Sigmoid colon (tissue), 7 donors: ENCODE data around the gene NKAIN1. TPM values are rescaled to one million over a fixed set of nuclear protein-coding genes. Genes with fewer than 3 reads are reported as not detected.

Experiments used
- DNase-seq: peaks from one replicate; pipeline ENCODE4 v3.0.0-alpha.2; 2019
- H3K27ac ChIP-seq, 4 donors: fragments of 200-600 bp; sonication (generic); one replicate each; pipeline ENCODE4 v1.5.1; 2016 to 2019; ENCODE audit warnings: mild to moderate bottlenecking in 1 of 4
- H3K27me3 ChIP-seq, 3 donors: fragments of 200-600 bp; sonication (generic); one replicate each; pipeline ENCODE4 v1.5.1; 2019; ENCODE audit warnings: mild to moderate bottlenecking in 1 of 3
- H3K36me3 ChIP-seq, 4 donors: fragments of 200-600 bp; sonication (generic); one replicate each; pipeline ENCODE4 v1.5.1; 2016 to 2019
- H3K4me1 ChIP-seq, 4 donors: fragments of 200-600 bp; sonication (generic); one replicate each; pipeline ENCODE4 v1.5.1; 2017 to 2019
- H3K4me3 ChIP-seq, 4 donors: fragments of 200-600 bp; sonication (generic); one replicate each; pipeline ENCODE4 v1.5.1; 2017 to 2019; ENCODE audit warnings: mild to moderate bottlenecking in 2 of 4, moderate library complexity in 1 of 4
- H3K9me3 ChIP-seq, 4 donors: fragments of 200-600 bp in 3 of 4; sonication (generic) in 3 of 4; one replicate each; pipeline versions ENCODE4 v1.5.1 to v1.6.1; 2013 to 2019
- EP300 ChIP-seq, 4 donors: sonication (generic); formaldehyde crosslinking; IDR thresholded peaks; one replicate each; pipeline ENCODE4 v1.6.1; 2017; ENCODE audit warnings: antibody characterized with exemption in 4 of 4
- POLR2A ChIP-seq, 2 donors: fragments of 450-650 bp; IDR thresholded peaks; one replicate each; pipeline ENCODE4 v1.6.1; 2016; ENCODE audit warnings: antibody characterized with exemption in 2 of 2, mild to moderate bottlenecking in 2 of 2, moderate library complexity in 2 of 2
- POLR2AphosphoS5 ChIP-seq, 4 donors: sonication (generic); formaldehyde crosslinking; IDR thresholded peaks; one replicate each; pipeline ENCODE4 v1.6.1; 2017; ENCODE audit warnings: antibody characterized with exemption in 4 of 4
- WGBS, 2 donors: extraction: QIAGEN DNeasy Blood & Tissue Kit; methylation state at CpG; one replicate each; pipeline ENCODE4 v1.1.7; 2013; 5-methylcytosine and 5-hydroxymethylcytosine counted together
- intact Hi-C: fragments of 100-400 bp; cut with DNase I; formaldehyde crosslinking; loops from one replicate; pipeline ENCODE4 v1.15.1; 2023
- polyA plus RNA-seq, 3 donors: library from polyadenylated mRNA; stranded (reverse); fragments of 200-250 nt; gene quantifications; one replicate each; pipeline ENCODE4 v1.2.3, GENCODE V29; 2013
- total RNA-seq, 4 donors: library from RNA; depleted of rRNA; stranded (reverse); fragments of >200 nt; gene quantifications; one replicate each; pipeline ENCODE4 v1.1.0, GENCODE V29; 2016
- TF ChIP-seq, protein P1 (sequence below), 4 experiments: fragments of 450-650 bp in 3 of 4; fragments of 200-600 bp in 1 of 4; IDR thresholded peaks; one replicate each; pipeline ENCODE4 v1.5.1; 2016 to 2019; ENCODE audit warnings: antibody characterized with exemption in 4 of 4, mild to moderate bottlenecking in 3 of 4, moderate library complexity in 2 of 4
- donor health status: healthy with polysubstance abuse.
- donor health status: Bipolar disorder and iron deficiency.
- donor health status: healthy.

The NKAIN1 gene
- total and polyA plus RNA-seq, 7 donors = 0.28 to 1.4 (median 0.35) TPM; not detected in 3

DNA sequence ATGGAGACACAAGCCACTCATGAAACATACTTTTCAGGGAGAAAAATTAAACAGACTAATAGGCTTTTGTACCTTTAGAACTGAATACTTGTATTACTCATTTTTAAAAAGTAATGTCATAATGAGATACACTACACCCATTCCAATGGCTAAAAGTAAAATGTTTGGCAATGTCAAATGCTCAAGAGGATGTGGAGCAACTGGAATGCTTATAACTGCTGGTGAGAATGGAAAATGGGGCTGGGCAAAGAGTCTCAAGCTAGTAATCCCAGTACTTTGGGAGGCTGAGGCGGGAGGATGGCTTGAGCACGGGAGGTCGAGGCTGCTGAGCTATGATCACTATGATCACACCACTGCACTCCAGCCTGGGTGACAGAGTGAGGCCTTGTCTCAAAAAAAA lies 86.3 kb downstream of the NKAIN1 start:
- Histone ChIP-seq H3K4me3 (no peak overlapping the region), H3K9me3 (no peaks in the 10 kb centered on the region), H3K4me1 (peaks cover 0 to 12% (median 5%) of the 10 kb centered on the region in 4 donors), H3K27ac (no peak overlapping the region), H3K27me3 (no peaks in the 10 kb centered on the region), H3K36me3 (no peaks in the 10 kb centered on the region)
- WGBS, 2 donors = 94 to 95% methylated on average over 3 of the region's 3 CpGs
- TF ChIP-seq, protein P1, sequence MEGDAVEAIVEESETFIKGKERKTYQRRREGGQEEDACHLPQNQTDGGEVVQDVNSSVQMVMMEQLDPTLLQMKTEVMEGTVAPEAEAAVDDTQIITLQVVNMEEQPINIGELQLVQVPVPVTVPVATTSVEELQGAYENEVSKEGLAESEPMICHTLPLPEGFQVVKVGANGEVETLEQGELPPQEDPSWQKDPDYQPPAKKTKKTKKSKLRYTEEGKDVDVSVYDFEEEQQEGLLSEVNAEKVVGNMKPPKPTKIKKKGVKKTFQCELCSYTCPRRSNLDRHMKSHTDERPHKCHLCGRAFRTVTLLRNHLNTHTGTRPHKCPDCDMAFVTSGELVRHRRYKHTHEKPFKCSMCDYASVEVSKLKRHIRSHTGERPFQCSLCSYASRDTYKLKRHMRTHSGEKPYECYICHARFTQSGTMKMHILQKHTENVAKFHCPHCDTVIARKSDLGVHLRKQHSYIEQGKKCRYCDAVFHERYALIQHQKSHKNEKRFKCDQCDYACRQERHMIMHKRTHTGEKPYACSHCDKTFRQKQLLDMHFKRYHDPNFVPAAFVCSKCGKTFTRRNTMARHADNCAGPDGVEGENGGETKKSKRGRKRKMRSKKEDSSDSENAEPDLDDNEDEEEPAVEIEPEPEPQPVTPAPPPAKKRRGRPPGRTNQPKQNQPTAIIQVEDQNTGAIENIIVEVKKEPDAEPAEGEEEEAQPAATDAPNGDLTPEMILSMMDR (IDR thresholded peaks at IDR 0.05) = no peak
- TF ChIP-seq POLR2A (IDR thresholded peaks at IDR 0.05) = no peak
- no peak for TF ChIP-seq EP300 (IDR thresholded peaks at IDR 0.05)
- no peak for TF ChIP-seq POLR2AphosphoS5 (IDR thresholded peaks at IDR 0.05)
- no peak for DNase-seq
- intact Hi-C loops = no loop called here

DNA sequence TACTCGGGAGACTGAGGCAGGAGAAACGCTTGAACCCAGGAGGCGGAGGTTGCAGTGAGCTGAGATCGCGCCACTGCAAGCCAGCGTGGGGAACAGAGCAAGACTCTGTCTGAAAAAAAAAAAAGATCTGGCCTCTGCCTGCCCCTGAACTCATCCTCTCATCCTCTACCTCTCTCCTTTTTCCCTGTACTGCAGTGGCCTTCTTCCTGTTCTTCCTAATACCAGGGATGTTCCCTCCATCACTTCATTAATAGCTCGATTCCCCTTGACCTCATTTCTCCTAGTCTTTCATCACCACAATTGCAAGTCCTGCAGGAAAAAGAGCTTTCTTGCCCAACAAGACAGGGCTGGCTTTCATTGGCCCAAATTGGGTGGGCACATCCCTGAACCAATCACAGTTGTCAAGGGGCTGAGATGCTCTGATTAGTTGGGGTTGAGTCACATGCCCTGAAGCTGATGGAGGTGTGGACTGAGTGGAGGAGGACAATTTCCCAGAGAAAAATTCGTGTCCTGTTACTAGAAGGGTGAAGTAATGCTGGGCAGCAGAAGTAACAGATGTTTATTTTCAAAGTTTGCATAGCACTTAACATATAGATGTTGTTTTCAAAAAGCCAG lies 87.4 kb downstream of the NKAIN1 start:
- Histone ChIP-seq H3K4me1 (peaks cover 0 to 12% (median 5%) of the 10 kb centered on the region in 4 donors), H3K27me3 (no peaks in the 10 kb centered on the region), H3K36me3 (no peaks in the 10 kb centered on the region), H3K4me3 (no peak overlapping the region), H3K9me3 (no peaks in the 10 kb centered on the region), H3K27ac (no peak overlapping the region)
- no peak for DNase-seq
- intact Hi-C loops = no loop called here
- WGBS, 2 donors = 82 to 83% methylated on average over 8 of the region's 8 CpGs
- TF ChIP-seq, protein P1 (IDR thresholded peaks at IDR 0.05) = no peak
- TF ChIP-seq EP300 (IDR thresholded peaks at IDR 0.05) = no peak
- TF ChIP-seq POLR2AphosphoS5 (IDR thresholded peaks at IDR 0.05) = no peak
- TF ChIP-seq POLR2A (IDR thresholded peaks at IDR 0.05) = no peak

DNA sequence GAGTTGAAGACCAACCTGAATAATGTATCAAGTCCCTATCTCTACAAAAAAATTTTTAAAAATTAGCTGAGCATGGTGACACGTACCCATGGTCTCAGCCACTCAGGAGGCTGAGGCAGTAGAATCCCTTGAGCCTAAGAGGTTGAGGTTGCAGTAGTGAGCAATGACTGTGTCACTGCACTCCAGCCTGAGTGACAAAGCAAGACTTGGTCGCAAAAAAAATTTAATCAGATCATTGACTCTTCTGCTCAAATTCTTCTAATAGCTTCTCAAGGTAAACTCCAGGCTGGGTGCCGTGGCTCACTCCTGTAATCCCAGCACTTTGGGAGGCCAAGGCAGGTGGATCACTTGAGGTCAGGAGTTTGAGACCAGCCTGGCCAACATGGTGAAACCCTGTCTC lies 88.3 kb downstream of the NKAIN1 start:
- intact Hi-C loops = no loop called here
- no peak for DNase-seq
- no peaks in the 10 kb centered on the region for H3K27me3 ChIP-seq
- peaks cover 0 to 12% (median 5%) of the 10 kb centered on the region in 4 donors for H3K4me1 ChIP-seq
- H3K27ac ChIP-seq = no peak overlapping the region
- no peak overlapping the region for H3K4me3 ChIP-seq
- H3K36me3 ChIP-seq = no peaks in the 10 kb centered on the region
- H3K9me3 ChIP-seq = no peaks in the 10 kb centered on the region
- TF ChIP-seq POLR2A (IDR thresholded peaks at IDR 0.05) (no peak), POLR2AphosphoS5 (IDR thresholded peaks at IDR 0.05) (no peak), EP300 (IDR thresholded peaks at IDR 0.05) (no peak)
- TF ChIP-seq, protein P1 (IDR thresholded peaks at IDR 0.05) = no peak
- 93 to 97% methylated on average over 3 of the region's 3 CpGs for WGBS, 2 donors

DNA sequence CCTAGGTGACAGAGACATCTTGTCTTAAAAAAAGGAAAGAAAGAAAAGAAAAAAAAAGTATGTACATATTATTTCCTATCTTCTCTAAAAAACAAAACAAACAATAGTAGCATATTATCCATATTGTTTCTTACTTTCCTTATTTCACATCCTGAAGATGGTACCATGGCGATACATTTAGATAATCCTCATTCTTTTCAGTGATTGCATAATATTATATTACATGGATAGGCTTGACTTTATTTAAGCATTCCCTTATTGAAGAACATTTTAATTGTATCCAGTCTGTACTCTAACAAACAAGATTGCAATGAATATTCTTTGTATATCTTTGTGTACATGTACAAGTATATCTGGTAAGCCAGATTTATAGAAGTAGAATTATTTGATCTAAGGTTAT lies 91.3 kb downstream of the NKAIN1 start:
- H3K4me3 ChIP-seq = no peak overlapping the region
- no peak overlapping the region for H3K27ac ChIP-seq
- TF ChIP-seq POLR2AphosphoS5 (IDR thresholded peaks at IDR 0.05) = no peak
- TF ChIP-seq, protein P1 (IDR thresholded peaks at IDR 0.05) = no peak
- no peak for TF ChIP-seq EP300 (IDR thresholded peaks at IDR 0.05)
- TF ChIP-seq POLR2A (IDR thresholded peaks at IDR 0.05) = no peak
- DNase-seq = no peak
- H3K27me3 ChIP-seq = no peaks in the 10 kb centered on the region
- no peaks in the 10 kb centered on the region for H3K4me1 ChIP-seq
- WGBS, 2 donors = 92 to 96% methylated on average over 1 of the region's 1 CpG
- no peaks in the 10 kb centered on the region for H3K36me3 ChIP-seq
- H3K9me3 ChIP-seq = no peaks in the 10 kb centered on the region
- intact Hi-C loops = no loop called here

DNA sequence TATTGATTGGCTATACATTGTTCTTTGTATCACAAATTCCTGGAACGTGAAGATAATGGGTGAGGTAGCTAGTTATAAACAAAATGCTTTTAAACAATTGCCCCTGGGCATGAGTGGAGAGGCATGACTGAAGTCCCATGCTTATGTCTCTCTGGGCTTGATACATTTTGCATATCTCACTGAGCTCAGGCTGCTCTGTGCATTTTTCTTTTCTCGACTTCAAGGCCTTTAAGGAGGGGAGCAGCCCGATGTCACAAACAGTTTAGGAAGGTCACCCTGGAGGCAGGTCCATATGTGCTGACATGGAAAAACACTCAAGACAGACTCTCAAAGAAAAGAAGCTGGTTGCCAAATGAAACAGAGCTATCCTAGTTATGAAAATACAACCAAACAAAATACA lies 94.0 kb downstream of the NKAIN1 start:
- TF ChIP-seq POLR2AphosphoS5 (IDR thresholded peaks at IDR 0.05) = no peak
- TF ChIP-seq, protein P1 (IDR thresholded peaks at IDR 0.05) = no peak
- TF ChIP-seq EP300 (IDR thresholded peaks at IDR 0.05) = no peak
- no peak for TF ChIP-seq POLR2A (IDR thresholded peaks at IDR 0.05)
- intact Hi-C loops = no loop called here
- WGBS, 2 donors = 56 to 70% methylated on average over 3 of the region's 3 CpGs
- no peaks in the 10 kb centered on the region for H3K27me3 ChIP-seq
- H3K36me3 ChIP-seq = no peaks in the 10 kb centered on the region
- no peak for DNase-seq
- no peaks in the 10 kb centered on the region for H3K4me1 ChIP-seq
- H3K9me3 ChIP-seq = no peaks in the 10 kb centered on the region
- no peak overlapping the region for H3K4me3 ChIP-seq
- H3K27ac ChIP-seq = no peak overlapping the region
